Body of pancreas (tissue), 4 donors: ENCODE results near the gene AMDHD2.

Experiments
- POLR2A ChIP-seq, 3 donors: fragments of 450-650 bp; IDR thresholded peaks; one replicate each; pipeline ENCODE4 v1.6.1; 2016; ENCODE audit warnings: antibody characterized with exemption in 3 of 3, mild to moderate bottlenecking in 2 of 3
- TF ChIP-seq, protein P1 (sequence below), 7 experiments: fragments of 450-650 bp in 4 of 7; fragments of 200-600 bp in 3 of 7; sonication (generic) in 3 of 7; IDR thresholded peaks; one replicate each; pipeline ENCODE4 v1.5.1; 2016 to 2019; ENCODE audit warnings: antibody characterized with exemption in 7 of 7

DNA sequence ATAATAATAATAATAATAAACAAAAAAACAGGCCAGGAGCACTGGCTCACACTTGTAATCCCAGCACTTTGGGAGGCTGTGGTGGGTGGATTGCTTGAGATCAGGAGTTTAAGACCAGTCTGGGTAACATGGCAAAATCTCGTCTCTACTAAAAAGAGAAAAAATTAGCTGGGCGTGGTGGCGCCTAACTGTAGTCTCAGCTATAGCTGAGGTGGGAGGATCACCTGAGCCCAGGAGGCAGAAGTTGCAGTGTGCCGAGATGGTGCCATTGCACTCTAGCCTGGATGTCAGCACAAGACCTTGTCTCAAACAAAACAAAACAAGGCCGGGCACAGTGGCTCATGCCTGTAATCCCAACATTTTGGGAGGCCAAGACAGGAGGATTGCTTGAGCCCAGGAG, 25.1 kb upstream of the AMDHD2 start:
- TF ChIP-seq, protein P1, sequence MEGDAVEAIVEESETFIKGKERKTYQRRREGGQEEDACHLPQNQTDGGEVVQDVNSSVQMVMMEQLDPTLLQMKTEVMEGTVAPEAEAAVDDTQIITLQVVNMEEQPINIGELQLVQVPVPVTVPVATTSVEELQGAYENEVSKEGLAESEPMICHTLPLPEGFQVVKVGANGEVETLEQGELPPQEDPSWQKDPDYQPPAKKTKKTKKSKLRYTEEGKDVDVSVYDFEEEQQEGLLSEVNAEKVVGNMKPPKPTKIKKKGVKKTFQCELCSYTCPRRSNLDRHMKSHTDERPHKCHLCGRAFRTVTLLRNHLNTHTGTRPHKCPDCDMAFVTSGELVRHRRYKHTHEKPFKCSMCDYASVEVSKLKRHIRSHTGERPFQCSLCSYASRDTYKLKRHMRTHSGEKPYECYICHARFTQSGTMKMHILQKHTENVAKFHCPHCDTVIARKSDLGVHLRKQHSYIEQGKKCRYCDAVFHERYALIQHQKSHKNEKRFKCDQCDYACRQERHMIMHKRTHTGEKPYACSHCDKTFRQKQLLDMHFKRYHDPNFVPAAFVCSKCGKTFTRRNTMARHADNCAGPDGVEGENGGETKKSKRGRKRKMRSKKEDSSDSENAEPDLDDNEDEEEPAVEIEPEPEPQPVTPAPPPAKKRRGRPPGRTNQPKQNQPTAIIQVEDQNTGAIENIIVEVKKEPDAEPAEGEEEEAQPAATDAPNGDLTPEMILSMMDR (IDR thresholded peaks at IDR 0.05) = no peak
- no peak for TF ChIP-seq POLR2A (IDR thresholded peaks at IDR 0.05)
